Bronchial epithelial cell (primary cell): ENCODE measurements around the gene PUM2. TPM values are rescaled to one million over a fixed set of nuclear protein-coding genes. Genes with fewer than 3 reads are reported as not detected.

Experiments used
- DNase-seq: peaks from one replicate; pipeline ENCODE4 v3.0.0-alpha.2; 2010; ENCODE audit warnings: low read depth
- FAIRE-seq: peaks from 2 replicates; lab custom pipeline; 2011; peaks lifted over from hg19 to GRCh38; lab: Jason Lieb, UNC
- H3K27me3 ChIP-seq: 2 replicates; pipeline ENCODE4 v1.5.1; 2011; ENCODE audit warnings: low read length; ENCODE audit not compliant: control insufficient read depth, insufficient read depth
- H3K36me3 ChIP-seq: 2 replicates; pipeline ENCODE4 v1.5.1; 2011; ENCODE audit warnings: low read length; ENCODE audit not compliant: control insufficient read depth, insufficient read depth
- H3K4me3 ChIP-seq: 2 replicates; pipeline ENCODE4 v1.5.1; 2011; ENCODE audit warnings: mild to moderate bottlenecking, low read depth, low read length, control low read depth
- CTCF ChIP-seq: IDR thresholded peaks from 2 replicates; pipeline ENCODE4 v1.5.1; 2011; ENCODE audit warnings: mild to moderate bottlenecking, moderate library complexity, low read length, control low read depth, inconsistent platforms; ENCODE audit not compliant: insufficient read depth, severe bottlenecking
- total RNA-seq: library from RNA; depleted of rRNA; stranded (reverse); fragments of >200 nt; gene quantifications from 2 replicates; pipeline ENCODE4 v1.2.1, GENCODE V29; 2014

PUM2 gene
- total RNA-seq, 1 donor from 2014 or later: 43.7 TPM

GRCh38 chr2:20393986-20394385 is 43.3 kb upstream of the PUM2 start:
- no peaks in the 10 kb centered on the region for H3K36me3 ChIP-seq
- no peak overlapping the region for H3K4me3 ChIP-seq
- FAIRE-seq (no peak), DNase-seq (no peak)
- TF ChIP-seq CTCF: no peak
- no peaks in the 10 kb centered on the region for H3K27me3 ChIP-seq

- FAIRE-seq (no peak), DNase-seq (peak; percentile 69)
- no peaks in the 10 kb centered on the region for H3K36me3 ChIP-seq
- no peak overlapping the region for H3K4me3 ChIP-seq
- no peaks in the 10 kb centered on the region for H3K27me3 ChIP-seq
- TF ChIP-seq CTCF: no peak
Observed at GRCh38 chr2:20391951-20392699, 41.5 kb upstream of the PUM2 start.

- H3K27me3 ChIP-seq: no peaks in the 10 kb centered on the region
Observed at GRCh38 chr2:20390524-20391123, 40.0 kb upstream of the PUM2 start.

GRCh38 chr2:20384953-20385352 is 34.3 kb upstream of the PUM2 start:
- no peaks in the 10 kb centered on the region for H3K36me3 ChIP-seq
- no peak for FAIRE-seq
- no peak for TF ChIP-seq CTCF

More at GRCh38 chr2:20390524-20391123, 40.0 kb upstream of the PUM2 start:
- H3K36me3 ChIP-seq: no peaks in the 10 kb centered on the region
- DNase-seq (no peak), FAIRE-seq (no peak)
- H3K4me3 ChIP-seq: no peak overlapping the region
- TF ChIP-seq CTCF: no peak

GRCh38 chr2:20382965-20383810 is 32.5 kb upstream of the PUM2 start:
- FAIRE-seq (no peak), DNase-seq (peak; percentile 84)
- Histone ChIP-seq H3K27me3 (no peaks in the 10 kb centered on the region), H3K4me3 (no peak overlapping the region), H3K36me3 (no peaks in the 10 kb centered on the region)
- TF ChIP-seq CTCF: no peak

More at GRCh38 chr2:20384953-20385352, 34.3 kb upstream of the PUM2 start:
- no peak for DNase-seq
- Histone ChIP-seq H3K27me3 (no peaks in the 10 kb centered on the region), H3K4me3 (no peak overlapping the region)
